Osteoblast (primary cell): ENCODE results near the gene KCTD16. TPM values are rescaled to one million over a fixed set of nuclear protein-coding genes. Genes with fewer than 3 reads are reported as not detected.

Source experiments
- DNase-seq: peaks from one replicate; pipeline ENCODE4 v3.0.0; 2011; ENCODE audit warnings: low spot score, mixed read lengths; ENCODE audit not compliant: insufficient read length; ENCODE audit errors: missing footprints
- H2AFZ ChIP-seq: 2 replicates; pipeline ENCODE4 v1.6.0; 2011; ENCODE audit warnings: mild to moderate bottlenecking, low read length
- H3K27ac ChIP-seq: 2 replicates; pipeline ENCODE4 v1.5.1; 2011; ENCODE audit warnings: mild to moderate bottlenecking, low read depth, low read length, moderate library complexity
- H3K27me3 ChIP-seq: 2 replicates; pipeline ENCODE4 v1.6.0; 2012; ENCODE audit warnings: mild to moderate bottlenecking, control low read depth, inconsistent platforms, low read length, moderate library complexity; ENCODE audit not compliant: insufficient read depth
- H3K36me3 ChIP-seq: 2 replicates; pipeline ENCODE4 v1.5.1; 2011; ENCODE audit warnings: mild to moderate bottlenecking, low read length, control low read depth, moderate library complexity; ENCODE audit not compliant: insufficient read depth
- H3K4me1 ChIP-seq: 2 replicates; pipeline ENCODE4 v1.5.1; 2011; ENCODE audit warnings: mild to moderate bottlenecking, low read length, control low read depth, moderate library complexity; ENCODE audit not compliant: insufficient read depth
- H3K4me2 ChIP-seq: 2 replicates; pipeline ENCODE4 v1.6.0; 2011; ENCODE audit warnings: mild to moderate bottlenecking, low read length; ENCODE audit not compliant: insufficient read depth
- H3K4me3 ChIP-seq: fragments of 200-600 bp; sonication (generic); 3 replicates; pipeline ENCODE4 v1.5.1; 2012; ENCODE audit warnings: mild to moderate bottlenecking, low read length, inconsistent platforms; ENCODE audit not compliant: insufficient read depth
- H3K79me2 ChIP-seq: 2 replicates; pipeline ENCODE4 v1.6.0; 2012; ENCODE audit warnings: mild to moderate bottlenecking, low read length, control low read depth, inconsistent platforms; ENCODE audit not compliant: insufficient read depth
- H3K9me3 ChIP-seq: 2 replicates; pipeline ENCODE4 v1.5.1; 2011; ENCODE audit warnings: low read depth, low read length, control low read depth
- H4K20me1 ChIP-seq: 2 replicates; pipeline ENCODE4 v1.6.0; 2012; ENCODE audit warnings: mild to moderate bottlenecking, low read length, control low read depth; ENCODE audit not compliant: insufficient read depth
- total RNA-seq: library from RNA; depleted of rRNA; stranded (reverse); fragments of >200 nt; gene quantifications from 2 replicates; pipeline ENCODE4 v1.2.3, GENCODE V29; 2012
- TF ChIP-seq, protein P1 (sequence below): IDR thresholded peaks from 2 replicates; pipeline ENCODE4 v1.5.1; 2011; ENCODE audit warnings: mild to moderate bottlenecking, low read depth, low read length, moderate library complexity; ENCODE audit errors: extremely low read depth

The KCTD16 gene
- total RNA-seq, 1 donor, result 3.6 TPM

DNA sequence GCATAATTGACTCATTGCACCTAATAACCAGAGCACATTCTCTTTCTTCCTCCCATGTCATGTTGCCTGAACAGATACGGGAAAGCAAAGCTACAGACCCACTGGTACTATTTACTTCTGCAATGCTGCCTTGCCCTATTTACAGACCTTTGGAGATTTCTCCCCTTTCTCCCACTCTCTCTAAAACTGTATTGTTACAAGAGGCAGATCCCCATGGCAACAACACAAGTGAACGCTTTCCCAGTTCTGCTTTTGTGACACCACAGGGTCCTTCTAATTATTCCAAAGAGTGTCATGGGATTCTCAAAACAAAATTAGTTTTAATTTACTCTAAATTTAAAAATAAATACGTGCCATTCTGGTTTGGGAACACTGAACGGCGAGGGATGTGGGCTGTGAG, 104.7 kb downstream of the KCTD16 start:
- TF ChIP-seq, protein P1, sequence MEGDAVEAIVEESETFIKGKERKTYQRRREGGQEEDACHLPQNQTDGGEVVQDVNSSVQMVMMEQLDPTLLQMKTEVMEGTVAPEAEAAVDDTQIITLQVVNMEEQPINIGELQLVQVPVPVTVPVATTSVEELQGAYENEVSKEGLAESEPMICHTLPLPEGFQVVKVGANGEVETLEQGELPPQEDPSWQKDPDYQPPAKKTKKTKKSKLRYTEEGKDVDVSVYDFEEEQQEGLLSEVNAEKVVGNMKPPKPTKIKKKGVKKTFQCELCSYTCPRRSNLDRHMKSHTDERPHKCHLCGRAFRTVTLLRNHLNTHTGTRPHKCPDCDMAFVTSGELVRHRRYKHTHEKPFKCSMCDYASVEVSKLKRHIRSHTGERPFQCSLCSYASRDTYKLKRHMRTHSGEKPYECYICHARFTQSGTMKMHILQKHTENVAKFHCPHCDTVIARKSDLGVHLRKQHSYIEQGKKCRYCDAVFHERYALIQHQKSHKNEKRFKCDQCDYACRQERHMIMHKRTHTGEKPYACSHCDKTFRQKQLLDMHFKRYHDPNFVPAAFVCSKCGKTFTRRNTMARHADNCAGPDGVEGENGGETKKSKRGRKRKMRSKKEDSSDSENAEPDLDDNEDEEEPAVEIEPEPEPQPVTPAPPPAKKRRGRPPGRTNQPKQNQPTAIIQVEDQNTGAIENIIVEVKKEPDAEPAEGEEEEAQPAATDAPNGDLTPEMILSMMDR, result no peak
- H3K27ac ChIP-seq, result no peak overlapping the region
- H3K79me2 ChIP-seq, result no peaks in the 10 kb centered on the region
- H3K4me1 ChIP-seq, result no peaks in the 10 kb centered on the region
- no peaks in the 10 kb centered on the region for H3K9me3 ChIP-seq
- no peaks in the 10 kb centered on the region for H3K36me3 ChIP-seq
- no peak overlapping the region for H2AFZ ChIP-seq
- H3K4me2 ChIP-seq, result no peak overlapping the region
- no peaks in the 10 kb centered on the region for H4K20me1 ChIP-seq
- DNase-seq, result no peak
- no peak overlapping the region for H3K4me3 ChIP-seq
- no peaks in the 10 kb centered on the region for H3K27me3 ChIP-seq

DNA sequence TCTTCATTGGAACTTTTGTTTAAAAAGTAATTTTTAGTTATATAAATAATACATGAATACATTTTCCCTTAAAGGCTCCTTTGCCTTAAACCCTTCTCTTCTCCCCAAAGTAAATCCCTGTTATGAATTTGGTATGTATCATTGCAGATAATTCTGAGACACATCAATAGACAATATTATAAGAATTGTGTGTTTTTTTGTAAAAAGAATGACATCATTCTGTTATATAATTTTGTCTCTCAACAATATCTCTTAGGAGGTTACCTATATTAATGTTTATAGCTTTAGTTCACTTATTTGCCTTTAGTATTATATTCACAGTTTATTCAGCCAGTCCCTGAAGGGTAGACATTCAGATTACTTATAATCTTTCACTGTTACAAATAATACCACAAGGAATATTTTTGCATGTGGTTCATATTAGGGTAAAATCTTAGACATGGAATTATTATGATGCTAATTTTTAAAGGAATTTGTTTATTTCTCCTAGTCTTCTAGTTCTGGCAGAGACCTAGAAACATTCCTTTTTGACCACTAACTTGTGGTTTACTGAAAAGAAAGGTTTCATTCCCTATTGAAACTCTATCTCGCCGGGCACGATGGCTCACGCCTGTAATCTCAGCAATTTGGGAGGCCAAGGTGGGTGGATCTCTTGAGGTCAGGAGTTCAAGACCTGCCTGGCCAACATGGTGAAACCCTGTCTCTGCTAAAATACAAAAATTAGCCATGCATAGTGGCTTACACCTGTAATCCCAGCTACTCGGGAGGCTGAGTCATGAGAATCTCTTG, 105.6 kb downstream of the KCTD16 start:
- H3K27ac ChIP-seq, result no peak overlapping the region
- no peaks in the 10 kb centered on the region for H3K9me3 ChIP-seq
- no peaks in the 10 kb centered on the region for H3K27me3 ChIP-seq
- H3K36me3 ChIP-seq, result no peaks in the 10 kb centered on the region
- no peaks in the 10 kb centered on the region for H4K20me1 ChIP-seq
- H3K4me1 ChIP-seq, result no peaks in the 10 kb centered on the region
- TF ChIP-seq, protein P1, result no peak
- H3K4me2 ChIP-seq, result no peak overlapping the region
- no peak overlapping the region for H2AFZ ChIP-seq
- H3K79me2 ChIP-seq, result no peaks in the 10 kb centered on the region
- no peak for DNase-seq
- H3K4me3 ChIP-seq, result no peak overlapping the region

DNA sequence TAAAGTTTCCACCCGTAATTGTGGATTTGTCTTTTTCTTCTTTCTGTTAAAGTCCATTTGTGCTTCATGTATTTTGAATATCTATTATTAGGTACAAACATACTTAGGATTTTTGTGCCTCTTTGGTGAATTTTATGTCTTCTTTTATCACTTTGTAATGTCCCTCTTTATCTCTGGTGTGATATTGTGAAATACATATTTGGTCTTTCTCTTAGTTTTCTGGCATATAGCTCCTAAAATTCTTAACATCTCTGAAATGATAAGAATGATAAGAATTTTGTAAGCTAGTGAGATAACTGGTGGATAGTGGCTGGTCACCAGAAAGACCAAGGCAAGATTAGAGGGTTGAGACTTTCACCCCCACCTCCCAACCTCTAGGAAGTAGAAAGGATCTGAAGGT, 111.1 kb downstream of the KCTD16 start:
- TF ChIP-seq, protein P1, result no peak
- H3K4me1 ChIP-seq, result no peaks in the 10 kb centered on the region
- no peaks in the 10 kb centered on the region for H3K27me3 ChIP-seq
- H2AFZ ChIP-seq, result no peak overlapping the region
- no peak overlapping the region for H3K4me3 ChIP-seq
- no peak for DNase-seq
- H3K27ac ChIP-seq, result no peak overlapping the region
- H3K9me3 ChIP-seq, result no peaks in the 10 kb centered on the region
- no peaks in the 10 kb centered on the region for H3K79me2 ChIP-seq
- no peaks in the 10 kb centered on the region for H4K20me1 ChIP-seq
- H3K4me2 ChIP-seq, result no peak overlapping the region
- no peaks in the 10 kb centered on the region for H3K36me3 ChIP-seq

DNA sequence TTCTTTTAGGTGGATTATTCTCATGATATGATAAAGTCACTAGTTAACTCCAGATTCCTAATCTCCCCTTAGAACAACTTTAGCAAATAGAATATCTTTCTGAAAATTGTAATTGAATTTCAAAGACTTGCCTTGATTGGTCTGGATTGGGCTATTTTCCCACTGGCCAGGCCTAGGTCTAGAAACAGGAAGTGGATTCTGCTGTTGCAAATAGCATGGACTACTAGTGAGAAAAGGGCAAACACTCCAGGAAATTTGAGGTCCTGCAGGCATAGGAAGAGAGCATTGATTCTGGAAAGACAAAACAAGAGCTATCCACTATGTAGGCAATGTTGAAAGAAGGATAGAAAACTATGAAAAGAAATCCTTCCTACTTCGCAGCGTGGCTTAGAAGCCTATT, 113.4 kb downstream of the KCTD16 start:
- H4K20me1 ChIP-seq, result no peaks in the 10 kb centered on the region
- no peak overlapping the region for H3K27ac ChIP-seq
- no peak for DNase-seq
- no peaks in the 10 kb centered on the region for H3K36me3 ChIP-seq
- no peak overlapping the region for H3K4me3 ChIP-seq
- TF ChIP-seq, protein P1, result no peak
- no peaks in the 10 kb centered on the region for H3K79me2 ChIP-seq
- no peaks in the 10 kb centered on the region for H3K4me1 ChIP-seq
- H2AFZ ChIP-seq, result no peak overlapping the region
- no peaks in the 10 kb centered on the region for H3K9me3 ChIP-seq
- H3K27me3 ChIP-seq, result no peaks in the 10 kb centered on the region
- H3K4me2 ChIP-seq, result no peak overlapping the region
